ENCODE measurements around the gene ABHD17A.

The ABHD17A gene

GRCh38 chr19:1845125-1845515 is 40.2 kb downstream of the ABHD17A start:
- Histone ChIP-seq H3K4me1 (ENCODE audit: insufficient read depth, insufficient read length) (peaks cover 30% of the 10 kb centered on the region), H3K9me3 (ENCODE audit: insufficient read depth, low read length) (no peaks in the 10 kb centered on the region), H3K9ac (ENCODE audit: insufficient read length, low read depth) (no peak overlapping the region), H3K27me3 (ENCODE audit: insufficient read depth, insufficient read length) (no peaks in the 10 kb centered on the region), H3K36me3 (ENCODE audit: insufficient read depth, insufficient read length, low read length) (peaks cover 55% of the 10 kb centered on the region), H3K4me3 (ENCODE audit: insufficient read length, low read depth) (no peak overlapping the region)
- no peak for DNase-seq (ENCODE audit: low read depth, low spot score)
- TF ChIP-seq ZNF274 (IDR thresholded peaks at IDR 0.05; ENCODE audit: low read depth, low read length) = no peak
- TF ChIP-seq YY1 (IDR thresholded peaks at IDR 0.05; ENCODE audit: insufficient read depth, insufficient read length) = no peak
- TF ChIP-seq SUZ12 (IDR thresholded peaks at IDR 0.05; ENCODE audit: extremely low read depth, insufficient read depth, insufficient read length) = no peak

GRCh38 chr19:1844513-1845124 is 40.7 kb downstream of the ABHD17A start:
- no peak for DNase-seq (ENCODE audit: low read depth, low spot score)
- TF ChIP-seq YY1 (IDR thresholded peaks at IDR 0.05; ENCODE audit: insufficient read depth, insufficient read length) (no peak), SUZ12 (IDR thresholded peaks at IDR 0.05; ENCODE audit: extremely low read depth, insufficient read depth, insufficient read length) (no peak), ZNF274 (IDR thresholded peaks at IDR 0.05; ENCODE audit: low read depth, low read length) (no peak)
- H3K4me3 ChIP-seq (ENCODE audit: insufficient read length, low read depth) = no peak overlapping the region
- peaks cover 33% of the 10 kb centered on the region for H3K4me1 ChIP-seq (ENCODE audit: insufficient read depth, insufficient read length)
- peak overlapping the region; percentile 53 for H3K9ac ChIP-seq (ENCODE audit: insufficient read length, low read depth)
- peaks cover 57% of the 10 kb centered on the region for H3K36me3 ChIP-seq (ENCODE audit: insufficient read depth, insufficient read length, low read length)
- H3K27me3 ChIP-seq (ENCODE audit: insufficient read depth, insufficient read length) = no peaks in the 10 kb centered on the region
- no peaks in the 10 kb centered on the region for H3K9me3 ChIP-seq (ENCODE audit: insufficient read depth, low read length)

- no peaks in the 10 kb centered on the region for H3K9me3 ChIP-seq (ENCODE audit: insufficient read depth, low read length)
- H3K4me1 ChIP-seq (ENCODE audit: insufficient read depth, insufficient read length) = peaks cover 33% of the 10 kb centered on the region
- no peaks in the 10 kb centered on the region for H3K27me3 ChIP-seq (ENCODE audit: insufficient read depth, insufficient read length)
- no peak for TF ChIP-seq ZNF274 (IDR thresholded peaks at IDR 0.05; ENCODE audit: low read depth, low read length)
- TF ChIP-seq SUZ12 (IDR thresholded peaks at IDR 0.05; ENCODE audit: extremely low read depth, insufficient read depth, insufficient read length) = no peak
- TF ChIP-seq YY1 (IDR thresholded peaks at IDR 0.05; ENCODE audit: insufficient read depth, insufficient read length) = no peak
- no peak for DNase-seq (ENCODE audit: low read depth, low spot score)
- peaks cover 65% of the 10 kb centered on the region for H3K36me3 ChIP-seq (ENCODE audit: insufficient read depth, insufficient read length, low read length)
- H3K9ac ChIP-seq (ENCODE audit: insufficient read length, low read depth) = peak overlapping the region; percentile 53
- no peak overlapping the region for H3K4me3 ChIP-seq (ENCODE audit: insufficient read length, low read depth)
Observed at GRCh38 chr19:1843646-1844394, 41.5 kb downstream of the ABHD17A start.

- Histone ChIP-seq H3K36me3 (ENCODE audit: insufficient read depth, insufficient read length, low read length) (peaks cover 72% of the 10 kb centered on the region), H3K9me3 (ENCODE audit: insufficient read depth, low read length) (no peaks in the 10 kb centered on the region), H3K27me3 (ENCODE audit: insufficient read depth, insufficient read length) (no peaks in the 10 kb centered on the region), H3K9ac (ENCODE audit: insufficient read length, low read depth) (peak overlapping the region; percentile 36), H3K4me3 (ENCODE audit: insufficient read length, low read depth) (no peak overlapping the region), H3K4me1 (ENCODE audit: insufficient read depth, insufficient read length) (peaks cover 33% of the 10 kb centered on the region)
- TF ChIP-seq YY1 (IDR thresholded peaks at IDR 0.05; ENCODE audit: insufficient read depth, insufficient read length) = no peak
- TF ChIP-seq ZNF274 (IDR thresholded peaks at IDR 0.05; ENCODE audit: low read depth, low read length) = no peak
- no peak for TF ChIP-seq SUZ12 (IDR thresholded peaks at IDR 0.05; ENCODE audit: extremely low read depth, insufficient read depth, insufficient read length)
- no peak for DNase-seq (ENCODE audit: low read depth, low spot score)
Observed at GRCh38 chr19:1843116-1843515, 42.2 kb downstream of the ABHD17A start.

- no peak overlapping the region for H3K4me3 ChIP-seq (ENCODE audit: insufficient read length, low read depth)
- no peaks in the 10 kb centered on the region for H3K27me3 ChIP-seq (ENCODE audit: insufficient read depth, insufficient read length)
- peak overlapping the region; percentile 66 for H3K9ac ChIP-seq (ENCODE audit: insufficient read length, low read depth)
- H3K4me1 ChIP-seq (ENCODE audit: insufficient read depth, insufficient read length) = peaks cover 40% of the 10 kb centered on the region
- peaks cover 67% of the 10 kb centered on the region for H3K36me3 ChIP-seq (ENCODE audit: insufficient read depth, insufficient read length, low read length)
- TF ChIP-seq SUZ12 (IDR thresholded peaks at IDR 0.05; ENCODE audit: extremely low read depth, insufficient read depth, insufficient read length) (no peak), ZNF274 (IDR thresholded peaks at IDR 0.05; ENCODE audit: low read depth, low read length) (no peak), YY1 (IDR thresholded peaks at IDR 0.05; ENCODE audit: insufficient read depth, insufficient read length) (no peak)
- no peak for DNase-seq (ENCODE audit: low read depth, low spot score)
- no peaks in the 10 kb centered on the region for H3K9me3 ChIP-seq (ENCODE audit: insufficient read depth, low read length)
Observed at GRCh38 chr19:1841209-1841924, 43.9 kb downstream of the ABHD17A start.

- DNase-seq (ENCODE audit: low read depth, low spot score) = no peak
- H3K9ac ChIP-seq (ENCODE audit: insufficient read length, low read depth) = peak overlapping the region; percentile 32
- peaks cover 38% of the 10 kb centered on the region for H3K4me1 ChIP-seq (ENCODE audit: insufficient read depth, insufficient read length)
- H3K27me3 ChIP-seq (ENCODE audit: insufficient read depth, insufficient read length) = no peaks in the 10 kb centered on the region
- no peaks in the 10 kb centered on the region for H3K9me3 ChIP-seq (ENCODE audit: insufficient read depth, low read length)
- no peak overlapping the region for H3K4me3 ChIP-seq (ENCODE audit: insufficient read length, low read depth)
- no peak for TF ChIP-seq ZNF274 (IDR thresholded peaks at IDR 0.05; ENCODE audit: low read depth, low read length)
- no peak for TF ChIP-seq YY1 (IDR thresholded peaks at IDR 0.05; ENCODE audit: insufficient read depth, insufficient read length)
- no peak for TF ChIP-seq SUZ12 (IDR thresholded peaks at IDR 0.05; ENCODE audit: extremely low read depth, insufficient read depth, insufficient read length)
- H3K36me3 ChIP-seq (ENCODE audit: insufficient read depth, insufficient read length, low read length) = peaks cover 65% of the 10 kb centered on the region
Observed at GRCh38 chr19:1840541-1841115, 44.7 kb downstream of the ABHD17A start.
